Measurements from ENCODE around the gene CACNA2D3.

Gene CACNA2D3

GRCh38 chr3:54999811-55000210 is 877.5 kb downstream of the CACNA2D3 start:
- Histone ChIP-seq H3K27me3 (replicated peaks; ENCODE audit: insufficient read depth, low read length) (no peaks in the 10 kb centered on the region), H3F3A (ENCODE audit: insufficient read depth, low read length) (no peaks in the 10 kb centered on the region), H3K4me2 (ENCODE audit: low read depth, low read length) (no peak overlapping the region), H4K20me1 (ENCODE audit: insufficient read depth, low read length) (no peaks in the 10 kb centered on the region), H3K79me2 (ENCODE audit: low read length) (no peaks in the 10 kb centered on the region), H3K36me3 (replicated peaks; ENCODE audit: insufficient read depth, low read length) (no peaks in the 10 kb centered on the region), H3K9ac (ENCODE audit: low read length) (no peak overlapping the region), H3K4me1 (ENCODE audit: low read length) (no peaks in the 10 kb centered on the region), H3K9me3 (replicated peaks; ENCODE audit: insufficient read depth, low read length) (no peaks in the 10 kb centered on the region), H3K9me2 (replicated peaks; ENCODE audit: insufficient read depth, low read length) (no peaks in the 10 kb centered on the region), H2AFZ (ENCODE audit: low read length) (no peak overlapping the region), H3K4me3 (ENCODE audit: low read length) (no peak overlapping the region), H3K27ac (ENCODE audit: low read length) (no peak overlapping the region)
- no peak for DNase-seq
- no peak for TF ChIP-seq CTCF (IDR thresholded peaks at IDR 0.05; ENCODE audit: low read length)
- no peak for TF ChIP-seq EZH2phosphoT487 (IDR thresholded peaks at IDR 0.05; ENCODE audit: low read length)
- no peak for TF ChIP-seq EZH2 (optimal IDR thresholded peaks at IDR 0.05; ENCODE audit: low read depth, low read length)

DNA sequence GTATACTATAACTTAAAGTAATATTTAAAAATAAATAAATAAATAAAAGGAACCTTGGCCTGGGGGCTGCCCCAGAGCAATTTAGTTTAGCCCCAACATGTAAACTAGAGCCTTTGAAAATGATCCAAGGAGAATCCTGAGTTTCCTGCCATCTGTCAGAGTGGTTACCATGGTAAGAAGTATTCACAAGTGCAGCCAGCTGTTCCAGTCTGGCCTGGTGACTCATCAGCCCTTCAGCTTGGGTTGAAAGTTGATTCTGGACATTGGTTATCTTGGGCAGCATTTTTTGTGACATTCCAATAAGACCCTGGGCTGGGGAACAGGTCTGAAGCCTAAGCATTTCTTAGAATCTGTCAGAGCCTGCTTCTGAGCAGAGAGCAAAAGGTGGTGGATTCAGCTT is 878.2 kb downstream of the CACNA2D3 start:
- Histone ChIP-seq H2AFZ (ENCODE audit: low read length) (no peak overlapping the region), H3K4me2 (ENCODE audit: low read depth, low read length) (no peak overlapping the region), H3K9ac (ENCODE audit: low read length) (no peak overlapping the region), H3K4me1 (ENCODE audit: low read length) (no peaks in the 10 kb centered on the region), H4K20me1 (ENCODE audit: insufficient read depth, low read length) (no peaks in the 10 kb centered on the region), H3K79me2 (ENCODE audit: low read length) (no peaks in the 10 kb centered on the region), H3K9me2 (replicated peaks; ENCODE audit: insufficient read depth, low read length) (no peaks in the 10 kb centered on the region), H3K27ac (ENCODE audit: low read length) (no peak overlapping the region), H3K36me3 (replicated peaks; ENCODE audit: insufficient read depth, low read length) (no peaks in the 10 kb centered on the region), H3F3A (ENCODE audit: insufficient read depth, low read length) (no peaks in the 10 kb centered on the region), H3K4me3 (ENCODE audit: low read length) (no peak overlapping the region), H3K9me3 (replicated peaks; ENCODE audit: insufficient read depth, low read length) (no peaks in the 10 kb centered on the region), H3K27me3 (replicated peaks; ENCODE audit: insufficient read depth, low read length) (no peaks in the 10 kb centered on the region)
- TF ChIP-seq EZH2phosphoT487 (IDR thresholded peaks at IDR 0.05; ENCODE audit: low read length), result no peak
- TF ChIP-seq EZH2 (optimal IDR thresholded peaks at IDR 0.05; ENCODE audit: low read depth, low read length), result no peak
- TF ChIP-seq CTCF (IDR thresholded peaks at IDR 0.05; ENCODE audit: low read length), result no peak
- no peak for DNase-seq

DNA sequence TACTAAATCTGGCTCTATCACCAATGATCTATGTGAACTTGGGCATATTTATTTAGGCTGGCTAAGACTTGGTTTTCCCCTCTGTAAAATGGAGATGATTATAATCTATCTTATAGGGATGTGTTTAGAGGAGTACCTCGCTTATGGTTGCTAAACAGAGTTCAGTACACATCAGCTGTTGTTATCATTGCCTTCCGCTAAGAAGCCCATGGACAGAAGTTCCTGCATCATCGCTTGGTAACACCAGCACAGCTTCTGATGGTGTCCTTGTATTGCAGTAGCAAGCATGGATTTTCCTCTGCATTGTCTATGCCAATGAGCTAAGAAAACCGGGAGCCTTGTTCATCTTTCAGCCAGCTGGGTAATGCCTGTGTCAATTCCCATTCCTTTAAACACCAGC is 878.6 kb downstream of the CACNA2D3 start:
- no peaks in the 10 kb centered on the region for H3K4me1 ChIP-seq (ENCODE audit: low read length)
- TF ChIP-seq CTCF (IDR thresholded peaks at IDR 0.05; ENCODE audit: low read length) (no peak), EZH2phosphoT487 (IDR thresholded peaks at IDR 0.05; ENCODE audit: low read length) (no peak), EZH2 (optimal IDR thresholded peaks at IDR 0.05; ENCODE audit: low read depth, low read length) (no peak)
- no peaks in the 10 kb centered on the region for H3K9me2 ChIP-seq (replicated peaks; ENCODE audit: insufficient read depth, low read length)
- H3K36me3 ChIP-seq (replicated peaks; ENCODE audit: insufficient read depth, low read length), result no peaks in the 10 kb centered on the region
- no peaks in the 10 kb centered on the region for H3K79me2 ChIP-seq (ENCODE audit: low read length)
- no peak overlapping the region for H3K9ac ChIP-seq (ENCODE audit: low read length)
- H4K20me1 ChIP-seq (ENCODE audit: insufficient read depth, low read length), result no peaks in the 10 kb centered on the region
- H3K4me3 ChIP-seq (ENCODE audit: low read length), result no peak overlapping the region
- no peaks in the 10 kb centered on the region for H3F3A ChIP-seq (ENCODE audit: insufficient read depth, low read length)
- H3K4me2 ChIP-seq (ENCODE audit: low read depth, low read length), result no peak overlapping the region
- H2AFZ ChIP-seq (ENCODE audit: low read length), result no peak overlapping the region
- no peaks in the 10 kb centered on the region for H3K27me3 ChIP-seq (replicated peaks; ENCODE audit: insufficient read depth, low read length)
- DNase-seq, result no peak
- no peak overlapping the region for H3K27ac ChIP-seq (ENCODE audit: low read length)
- H3K9me3 ChIP-seq (replicated peaks; ENCODE audit: insufficient read depth, low read length), result no peaks in the 10 kb centered on the region
